KOPT-K1 (cell line): ENCODE data around the gene INSL3.

Source experiments
- H3K27ac ChIP-seq: fragments of 200-600 bp; sonication (generic); 2 replicates; pipeline ENCODE4 v1.5.1; 2016; ENCODE audit warnings: antibody characterized with exemption, mild to moderate bottlenecking, low read depth, low read length; ENCODE audit not compliant: poor library complexity, severe bottlenecking
- H3K36me3 ChIP-seq: fragments of 200-600 bp; sonication (generic); 2 replicates; pipeline ENCODE4 v1.5.1; 2017; ENCODE audit warnings: antibody characterized with exemption, mild to moderate bottlenecking, low read length, moderate library complexity; ENCODE audit not compliant: insufficient read depth
- H3K9me3 ChIP-seq: fragments of 200-600 bp; sonication (generic); 2 replicates; pipeline ENCODE4 v1.5.1; 2017; ENCODE audit warnings: antibody characterized with exemption, low read length, mild to moderate bottlenecking; ENCODE audit not compliant: insufficient read depth, poor library complexity, severe bottlenecking

INSL3 gene

DNA sequence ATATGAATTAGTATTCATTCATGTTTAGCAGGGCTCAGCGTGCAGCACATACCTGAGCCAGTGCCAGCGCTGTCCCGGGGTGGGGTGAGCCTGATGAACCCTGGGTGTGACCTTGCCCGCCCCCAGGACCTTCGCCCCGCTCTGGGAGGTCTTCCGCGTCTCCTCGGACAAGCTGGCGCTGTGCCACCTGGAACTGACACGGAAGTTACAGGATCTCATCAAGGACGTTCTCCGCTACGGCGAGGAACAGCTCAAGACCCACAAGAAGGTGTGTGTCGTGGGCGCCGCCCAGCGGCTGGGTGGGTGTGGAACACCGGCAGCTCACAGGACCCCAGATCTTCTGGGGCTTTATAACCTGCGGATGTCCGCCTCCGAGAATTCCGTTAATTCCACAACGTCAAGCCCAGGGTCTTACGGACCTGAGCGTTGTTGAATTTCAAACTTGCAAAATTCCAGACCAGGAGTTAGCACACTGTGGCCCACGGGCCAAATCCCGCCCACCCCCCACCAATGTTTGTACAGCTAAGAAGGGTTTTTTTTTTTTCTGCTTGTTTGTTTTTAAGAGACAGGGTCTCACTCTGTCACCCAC, 54.7 kb downstream of the INSL3 start:
- no peak overlapping the region for H3K27ac ChIP-seq
- H3K36me3 ChIP-seq = peaks cover 81% of the 10 kb centered on the region
- H3K9me3 ChIP-seq = no peaks in the 10 kb centered on the region
